ENCODE measurements around the gene CACNA1F.
"Not testable (repeated sequence)": the region's sequence is repeated elsewhere in the genome, so short reads cannot be mapped to it uniquely, and the experiment has no call there.

Gene CACNA1F

DNA sequence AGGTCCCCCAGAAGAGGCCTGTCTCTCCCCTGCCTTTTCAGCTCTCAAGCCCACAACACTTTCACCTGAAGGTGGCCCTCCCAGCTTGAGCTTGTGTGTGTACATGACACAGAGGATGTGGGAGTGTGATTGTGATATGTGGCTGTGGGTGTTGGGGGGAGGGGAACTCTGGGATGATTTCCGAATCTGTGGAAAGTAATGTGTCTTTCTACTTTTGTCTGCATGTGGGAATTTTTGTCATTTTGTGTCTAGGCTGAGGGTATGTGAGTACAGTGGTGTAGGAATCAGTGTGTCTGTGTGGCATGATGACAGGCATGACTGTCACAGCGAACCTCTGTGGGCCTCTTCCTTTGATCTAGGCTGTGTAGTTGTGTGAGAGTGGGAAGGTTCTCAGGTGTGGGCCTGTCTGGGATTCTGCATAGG, 39.6 kb downstream of the CACNA1F start:
- DNase-seq: no peak

- DNase-seq: no peak
Observed at GRCh38 chrX:49192722-49193328, 40.3 kb downstream of the CACNA1F start.

GRCh38 chrX:49191574-49192011, 41.5 kb downstream of the CACNA1F start:
- DNase-seq: peak; percentile 12

- peak; percentile 63 for DNase-seq
Observed at GRCh38 chrX:49190821-49191573, 42.1 kb downstream of the CACNA1F start.

- no peak for DNase-seq
Observed at GRCh38 chrX:49189606-49190005, 43.5 kb downstream of the CACNA1F start.

DNA sequence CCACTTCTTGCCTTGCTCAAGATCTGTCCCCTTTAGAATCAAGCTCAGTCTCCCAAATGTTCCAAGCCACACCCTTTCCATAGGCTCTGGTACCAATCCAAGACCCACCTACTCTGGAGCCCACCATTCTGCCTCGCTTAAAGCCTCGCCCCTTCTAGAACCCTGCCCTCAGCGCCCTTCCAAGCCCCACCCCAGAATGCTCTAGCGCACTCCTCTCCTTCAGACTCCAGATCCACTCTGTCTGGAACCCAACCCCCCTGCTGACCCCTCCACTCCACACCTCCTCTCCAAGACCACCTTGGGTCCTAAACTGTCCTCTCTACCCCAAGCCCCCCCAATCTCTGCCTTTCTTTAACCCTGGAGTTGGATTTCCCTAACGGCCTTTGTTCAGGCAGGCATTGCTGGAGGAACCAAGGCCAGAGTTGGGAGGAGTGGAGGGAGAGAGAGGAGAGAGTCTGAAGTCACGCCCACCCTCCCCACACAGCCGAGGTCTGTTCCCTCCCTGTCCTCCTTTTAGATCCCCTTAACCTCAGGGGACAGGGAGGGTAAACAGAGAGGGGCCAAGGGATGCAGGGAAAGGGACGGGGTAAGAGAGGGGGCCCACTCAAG, 44.6 kb downstream of the CACNA1F start:
- DNase-seq: no peak

- DNase-seq: no peak
Observed at GRCh38 chrX:49187526-49187925, 45.6 kb downstream of the CACNA1F start.

- DNase-seq: no peak
Observed at GRCh38 chrX:49187028-49187394, 46.1 kb downstream of the CACNA1F start.

- peak; percentile 61 for DNase-seq
Observed at GRCh38 chrX:49186125-49187027, 46.8 kb downstream of the CACNA1F start, which contains the start of gene PRICKLE3. TSS of gene PRICKLE3 (minus strand) at chrX:49186373. CDS start at chrX:49186297, 76 bp downstream.

DNA sequence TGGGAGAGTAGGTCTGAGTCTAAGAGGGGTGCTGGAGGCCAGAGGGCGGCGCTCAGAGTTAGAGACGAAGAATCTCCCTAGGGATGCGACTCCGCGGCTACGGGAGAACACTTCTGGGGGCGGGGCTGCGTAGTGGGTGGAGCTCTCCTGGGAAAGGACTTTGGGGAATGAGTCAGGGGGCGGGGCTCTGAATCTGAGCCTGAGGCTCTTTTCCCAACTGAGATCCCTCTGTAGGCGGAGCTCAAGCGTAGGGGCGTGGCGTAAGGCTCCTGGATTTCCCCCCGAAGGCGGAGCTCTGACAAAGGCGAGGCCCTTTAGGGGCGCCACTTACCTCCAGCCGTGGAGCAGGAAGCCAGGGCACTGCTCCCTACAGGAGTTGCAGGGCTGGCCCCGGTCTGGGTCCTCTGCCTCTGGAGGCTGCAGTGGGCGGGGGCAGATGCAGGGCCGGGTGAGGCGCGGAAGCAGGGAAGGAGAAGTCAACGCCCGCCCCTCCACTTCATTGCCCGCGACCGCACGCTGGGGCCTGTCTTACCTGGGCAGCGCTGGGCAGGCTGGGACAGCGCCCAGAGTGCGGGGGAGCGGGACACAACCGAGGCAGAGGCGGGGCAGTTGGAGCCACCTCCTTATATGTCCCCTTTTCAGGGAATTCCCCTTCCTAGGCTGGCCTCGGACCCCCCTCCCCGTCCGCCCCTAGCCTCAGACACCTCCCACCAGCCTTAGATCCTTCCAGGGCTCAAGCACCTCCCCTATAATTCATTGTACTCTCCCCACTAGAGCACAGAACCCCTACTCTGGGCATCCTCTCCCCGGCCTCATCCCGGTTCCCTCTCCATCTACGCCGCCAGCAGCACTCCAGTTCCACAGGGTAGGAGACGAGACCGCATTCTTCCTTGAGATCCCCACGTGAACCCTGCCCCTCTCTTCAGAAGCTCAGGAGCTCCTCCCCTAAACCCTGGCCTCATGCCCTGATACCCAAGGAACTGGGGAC, 48.6 kb downstream of the CACNA1F start:
- DNase-seq: no peak

DNA sequence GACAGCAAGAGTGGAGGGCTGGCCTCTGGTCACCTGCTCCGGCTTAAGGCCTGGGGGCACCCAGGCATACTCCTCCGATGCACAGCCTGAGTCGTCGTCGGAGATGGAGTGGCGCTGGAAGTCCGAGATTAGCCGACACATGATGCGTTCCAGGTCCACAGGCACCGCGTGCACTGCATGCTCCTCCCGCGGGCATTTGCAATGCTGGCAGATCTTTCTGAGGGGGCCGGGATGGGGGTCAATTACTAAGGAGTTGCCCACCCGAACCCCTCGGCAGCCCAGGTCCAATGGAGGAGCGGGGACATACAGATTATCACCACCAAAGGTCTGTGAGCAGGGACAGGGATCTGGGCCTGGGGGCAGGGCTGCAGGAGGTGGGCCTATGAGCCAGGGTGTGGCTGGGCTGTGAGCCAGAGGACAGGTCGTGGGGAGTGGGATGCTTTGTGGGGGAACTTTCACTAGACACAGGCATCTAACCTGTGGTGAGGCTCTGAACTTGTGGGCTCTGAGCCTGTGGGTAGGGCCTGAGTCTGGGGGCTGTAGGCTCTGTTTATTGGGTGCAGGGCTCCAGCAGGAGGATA, 49.3 kb downstream of the CACNA1F start:
- no peak for DNase-seq

DNA sequence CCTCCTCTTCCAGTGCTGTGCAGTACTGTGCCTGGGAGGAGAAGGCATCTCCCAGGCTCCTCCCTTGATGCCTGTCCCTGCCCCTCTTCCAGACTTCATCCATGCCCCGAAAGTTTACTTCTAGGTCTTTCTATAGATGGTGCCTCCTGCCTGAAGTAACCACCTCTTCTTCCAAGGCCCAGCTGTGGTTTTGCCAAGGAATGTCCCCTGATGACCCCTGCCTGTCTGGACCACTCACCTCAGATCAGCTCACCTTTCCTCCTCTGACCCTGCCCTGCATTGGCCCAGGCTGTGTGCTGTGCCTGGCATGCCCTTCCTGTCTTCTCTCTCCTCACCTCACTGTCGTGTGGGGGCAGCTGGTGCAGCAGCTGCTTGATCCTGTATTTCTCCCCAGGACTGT, 53.8 kb downstream of the CACNA1F start:
- DNase-seq: no peak

DNA sequence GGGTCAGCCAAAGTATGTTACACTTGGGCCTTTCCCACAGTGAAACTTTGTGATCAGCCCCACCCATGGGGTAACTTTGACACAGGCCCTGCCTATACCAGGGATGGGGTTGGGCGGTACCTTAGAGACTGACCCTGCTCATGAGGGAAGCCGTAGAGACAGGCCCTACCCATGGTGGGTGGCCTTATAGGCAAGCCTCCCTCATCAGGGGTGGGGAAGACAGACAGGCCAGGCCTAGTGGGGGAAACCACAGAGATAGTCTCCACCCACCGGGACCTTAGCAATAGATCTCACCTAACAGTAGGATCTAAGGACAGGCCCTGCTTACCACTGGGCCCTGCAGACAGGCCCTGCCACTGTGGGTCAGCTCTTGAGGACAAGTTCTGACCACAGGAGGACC, 54.6 kb downstream of the CACNA1F start:
- DNase-seq: no peak

DNA sequence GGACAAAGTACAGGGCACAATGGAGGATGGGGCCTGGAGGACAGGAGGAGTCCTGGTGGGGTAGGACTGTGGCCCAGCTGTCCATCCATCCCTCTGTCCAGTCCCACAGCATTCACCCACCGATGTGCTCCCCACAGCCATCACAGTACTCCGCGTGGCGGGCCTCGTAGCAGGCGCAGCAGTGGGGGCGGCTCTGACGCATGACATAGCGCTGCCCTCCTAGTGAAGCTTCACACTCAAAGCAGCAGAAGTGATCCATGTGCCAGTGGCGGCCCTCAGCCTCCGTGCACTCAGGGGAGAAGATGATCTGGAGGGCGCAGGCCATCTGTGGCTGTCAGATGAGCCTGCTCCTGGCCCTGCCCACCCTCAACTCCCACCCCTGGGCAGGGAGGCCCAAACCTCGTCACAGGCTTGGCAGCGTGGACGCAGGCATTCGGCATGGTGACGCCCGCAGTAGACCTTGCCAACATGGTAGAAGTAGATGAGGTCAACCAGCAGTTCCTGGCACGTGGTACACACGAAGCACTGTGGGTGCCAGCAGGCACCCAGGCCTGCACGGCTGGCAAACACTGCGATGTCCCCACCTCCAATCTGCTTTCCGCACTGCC, 55.2 kb downstream of the CACNA1F start:
- no peak for DNase-seq

GRCh38 chrX:49177338-49177833, 55.8 kb downstream of the CACNA1F start:
- no peak for DNase-seq

- DNase-seq: no peak
Observed at GRCh38 chrX:49176421-49177326, 56.5 kb downstream of the CACNA1F start.

DNA sequence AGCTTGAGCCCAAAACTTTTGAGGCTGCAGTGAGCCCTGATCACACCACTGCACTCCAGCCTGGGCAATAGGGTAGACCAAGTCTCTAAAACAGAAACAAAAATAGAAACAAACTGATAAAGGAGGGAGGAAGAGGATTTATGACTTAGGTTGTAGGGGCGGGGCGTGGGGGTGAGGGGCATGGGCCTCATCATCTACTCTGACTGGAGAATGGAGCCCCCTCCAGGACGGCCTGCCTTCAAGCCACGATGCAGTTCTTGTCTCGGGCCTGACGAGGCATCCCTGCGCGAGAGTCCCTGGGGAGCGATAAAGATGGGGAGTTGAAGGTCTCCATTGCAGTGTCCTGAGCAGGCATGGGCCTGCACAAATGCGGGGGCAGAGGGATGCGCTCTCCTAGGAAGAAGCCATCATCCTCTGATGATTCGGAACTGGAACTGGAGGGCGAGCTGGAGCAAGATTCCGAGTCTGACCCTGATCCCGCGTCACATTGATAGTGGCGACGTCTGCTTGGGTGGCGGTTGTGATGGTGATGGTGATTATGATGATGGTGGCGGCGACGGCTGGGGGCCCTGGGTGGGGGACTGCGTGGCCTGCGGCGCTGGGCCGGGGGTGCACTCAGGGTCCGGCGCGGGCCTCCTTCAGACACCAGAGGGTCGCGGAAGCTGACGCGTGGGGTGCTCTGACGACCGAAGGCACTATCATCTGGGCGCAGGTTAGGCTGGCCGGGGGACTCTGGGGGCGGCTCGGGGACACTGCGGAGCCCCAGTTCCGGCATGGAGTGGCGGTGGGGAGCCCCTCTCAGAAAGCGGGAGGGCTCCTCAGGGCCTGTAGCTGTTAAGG, 57.5 kb downstream of the CACNA1F start:
- DNase-seq: no peak

DNA sequence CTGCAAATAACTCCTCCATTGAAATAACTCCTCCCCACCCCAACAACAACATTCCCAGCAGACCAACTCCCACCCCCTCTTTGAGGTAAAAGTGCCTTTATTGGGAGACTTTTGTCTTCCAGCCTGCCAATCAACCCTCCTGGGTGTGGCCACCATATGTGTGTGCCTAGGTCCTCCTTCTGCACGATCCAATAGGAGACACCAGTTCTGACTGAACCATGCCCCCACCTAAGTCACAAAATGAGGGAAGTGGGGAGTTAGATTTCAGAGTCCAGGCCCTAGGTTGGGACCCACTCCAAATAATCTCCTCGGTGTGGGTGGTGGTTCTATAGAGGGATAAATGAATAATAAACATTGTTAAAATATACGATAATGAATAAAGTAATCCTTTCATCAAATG, 58.4 kb downstream of the CACNA1F start:
- no peak for DNase-seq

DNA sequence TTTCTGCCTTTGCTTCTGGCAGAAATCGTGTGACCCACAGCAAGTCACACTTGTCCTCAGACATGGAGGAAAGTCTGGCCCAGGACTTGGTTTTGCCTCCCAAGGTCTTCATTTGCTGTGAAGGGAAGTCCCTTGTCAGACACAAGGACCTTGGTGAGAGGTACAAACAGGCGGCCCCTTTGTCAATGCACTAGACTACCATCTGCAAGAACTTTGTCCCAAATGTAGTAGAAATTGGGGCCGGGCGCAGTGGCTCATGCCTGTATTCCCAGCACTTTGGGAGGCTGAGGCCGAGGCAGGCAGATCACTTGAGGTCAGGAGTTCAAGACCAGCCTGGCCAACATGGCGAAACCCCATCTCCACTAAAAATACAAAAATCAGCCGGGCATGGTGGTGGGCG, 59.6 kb downstream of the CACNA1F start:
- not testable (repeated sequence) for DNase-seq

All from T-helper 9 cell (primary cell).